NCI-H2029 (cell line): ENCODE results near the gene NEK3.
A peak's percentile ranks its signal among the peaks of the same experiment; 100 is the strongest.
"Not testable (repeated sequence)": the region's sequence is repeated elsewhere in the genome, so short reads cannot be mapped to it uniquely, and the experiment has no call there.

Experiments used
- DNase-seq: peaks from one replicate; lab custom pipeline; 2025; lab: John Stamatoyannopoulos, UW

NEK3 gene

GRCh38 chr13:52169839-52170238 is 10.4 kb upstream of the NEK3 start:
- DNase-seq: no peak

GRCh38 chr13:52165411-52165810 is 6.0 kb upstream of the NEK3 start:
- DNase-seq: no peak

DNA sequence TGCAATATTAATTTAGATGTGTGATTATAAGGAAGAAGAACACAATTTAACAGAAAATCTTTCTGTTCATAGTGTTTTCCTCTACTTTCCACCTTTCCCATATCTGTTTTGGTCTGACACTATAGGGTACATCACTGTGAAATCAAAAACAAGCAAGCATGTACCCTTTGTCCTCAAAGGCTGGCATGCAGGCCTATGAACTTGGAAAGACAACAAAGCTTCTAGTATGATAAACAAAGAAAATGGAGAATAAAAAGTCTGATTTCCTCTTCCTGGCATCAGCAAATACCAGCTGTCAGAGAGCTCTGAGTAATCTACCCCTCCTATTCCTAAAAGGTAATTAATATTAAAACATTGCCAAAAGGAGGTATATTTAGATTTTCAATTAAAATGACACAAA is 5.6 kb upstream of the NEK3 start:
- DNase-seq: no peak

DNA sequence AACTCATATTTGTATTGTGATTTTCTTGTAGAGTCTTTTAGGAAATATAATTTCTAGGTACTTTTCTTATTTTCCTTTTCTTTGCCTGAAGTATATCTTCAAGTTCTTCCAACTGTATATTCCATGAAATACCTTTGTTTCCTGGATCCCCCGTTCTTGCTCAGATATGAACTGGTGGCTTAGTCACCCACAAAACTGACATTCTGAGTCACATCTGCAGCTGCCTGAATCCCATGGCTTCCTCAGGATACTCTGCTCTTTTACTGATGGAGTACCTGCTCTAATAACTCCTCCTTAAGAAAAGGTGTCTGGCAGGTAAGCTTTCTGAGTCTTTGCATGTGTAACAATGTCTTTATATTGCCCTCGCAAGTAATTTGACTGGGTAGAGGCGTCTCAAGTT is 4.5 kb upstream of the NEK3 start:
- DNase-seq: not testable (repeated sequence)

DNA sequence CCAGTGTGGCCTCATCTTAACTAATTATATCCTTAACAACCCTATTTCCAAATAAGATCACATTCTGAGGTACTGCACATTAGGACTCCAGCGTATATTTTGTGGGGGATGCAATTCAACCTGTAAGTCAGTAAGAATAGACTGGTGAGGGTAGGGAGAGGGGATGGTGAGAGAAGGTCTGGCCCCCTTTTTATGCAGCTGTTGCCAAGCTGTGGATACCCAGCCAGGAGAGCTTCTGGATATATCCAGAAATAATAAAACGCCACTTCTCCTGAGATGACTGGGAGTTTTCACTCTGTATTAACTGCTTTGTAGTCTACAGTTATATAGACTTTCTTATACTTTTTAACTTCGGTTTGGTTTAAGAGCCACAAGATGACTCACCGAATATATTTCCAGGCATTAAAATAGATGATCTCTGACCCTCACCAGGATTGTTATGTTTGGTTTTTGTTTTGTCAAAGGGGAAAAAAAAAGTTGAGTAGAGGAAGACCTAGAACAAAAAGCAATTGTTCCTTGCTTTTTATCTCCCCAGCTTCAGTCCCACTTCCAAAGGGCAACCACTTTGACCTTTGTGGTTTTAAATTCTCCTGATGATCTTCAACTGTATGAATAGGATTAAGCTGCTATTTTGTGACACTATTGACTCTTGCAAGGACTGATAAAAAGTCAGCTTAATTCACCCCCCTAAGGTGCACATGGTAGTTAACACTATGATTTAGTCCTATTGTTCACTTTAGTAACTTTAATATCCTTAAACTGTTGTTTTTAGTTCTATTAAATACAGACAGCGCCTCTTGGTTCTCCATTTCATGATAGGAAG is 3.1 kb upstream of the NEK3 start:
- no peak for DNase-seq

DNA sequence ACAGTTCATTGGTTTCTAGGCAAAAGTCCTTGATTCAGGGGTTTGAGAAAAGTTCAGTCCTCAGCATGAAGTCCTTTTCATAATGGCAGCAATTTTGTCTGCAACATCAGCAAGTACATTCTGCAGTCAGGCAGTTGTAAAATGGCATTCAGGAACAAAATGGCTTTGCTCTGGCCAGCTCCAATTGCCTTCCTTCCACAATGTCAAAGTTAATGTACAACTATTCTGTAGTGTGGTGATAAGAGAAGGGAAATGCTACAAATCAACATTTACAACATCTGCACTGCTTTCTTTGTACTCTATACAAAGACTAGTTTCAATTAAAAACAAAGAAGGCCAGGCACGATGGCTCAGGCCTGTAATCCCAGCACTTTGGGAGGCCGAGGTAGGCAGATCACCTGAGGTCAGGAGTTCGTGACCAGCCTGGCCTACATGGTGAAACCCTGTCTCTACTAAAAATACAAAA is 1.8 kb upstream of the NEK3 start:
- no peak for DNase-seq

- DNase-seq: no peak
Measured at GRCh38 chr13:52160506-52160905, 1.1 kb upstream of the NEK3 start.

GRCh38 chr13:52160053-52160452 is 656 bp upstream of the NEK3 start:
- no peak for DNase-seq

GRCh38 chr13:52158629-52159158 is 703 bp downstream of the NEK3 start:
- DNase-seq: no peak

DNA sequence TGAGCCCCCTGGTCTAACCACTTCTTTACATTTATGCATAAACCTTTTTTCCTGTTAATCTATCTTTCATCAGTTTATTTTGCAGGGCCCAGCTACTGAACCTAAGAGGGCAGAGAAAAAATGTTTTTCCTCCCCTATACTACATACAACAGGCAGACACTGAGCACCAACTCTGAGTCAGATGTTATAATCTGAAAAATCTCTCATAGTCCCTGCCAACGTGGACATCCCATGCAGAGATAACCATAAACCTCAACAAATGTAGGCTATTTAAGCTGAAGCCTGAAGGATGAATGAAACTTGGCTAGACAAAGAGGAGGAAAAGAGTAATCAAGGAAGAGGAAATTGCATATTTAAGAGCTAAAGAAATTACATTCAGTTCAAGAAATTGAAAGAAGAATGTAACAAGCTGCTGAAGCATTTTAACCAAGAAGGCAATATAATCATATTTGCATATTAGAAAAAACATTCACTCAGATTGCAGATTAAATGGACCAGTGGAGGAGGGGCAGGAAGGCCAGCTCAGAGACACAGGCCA is 2.6 kb downstream of the NEK3 start:
- no peak for DNase-seq

DNA sequence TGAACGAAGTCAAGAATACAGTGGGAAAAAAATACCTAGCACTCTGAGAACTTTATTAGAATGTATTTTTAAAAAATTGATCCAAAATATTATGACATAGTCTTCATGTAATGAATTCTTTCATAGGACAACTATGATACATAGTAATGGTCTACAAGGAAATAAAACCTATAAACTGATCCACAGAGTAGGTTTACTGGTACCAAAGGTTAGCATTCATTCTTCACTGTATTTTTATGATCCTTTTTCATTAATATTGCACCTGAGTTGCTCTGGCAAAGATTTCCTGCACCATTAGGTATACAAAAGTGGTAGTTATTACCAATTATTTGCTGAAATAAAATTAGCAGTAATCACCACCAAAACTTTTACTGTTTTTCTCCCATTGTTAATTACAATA is 4.2 kb downstream of the NEK3 start:
- no peak for DNase-seq

- no peak for DNase-seq
Measured at GRCh38 chr13:52147225-52147624, 12.2 kb downstream of the NEK3 start.

- DNase-seq: no peak
Measured at GRCh38 chr13:52141299-52141698, 18.1 kb downstream of the NEK3 start.

GRCh38 chr13:52137489-52137888 is 21.9 kb downstream of the NEK3 start:
- no peak for DNase-seq

DNA sequence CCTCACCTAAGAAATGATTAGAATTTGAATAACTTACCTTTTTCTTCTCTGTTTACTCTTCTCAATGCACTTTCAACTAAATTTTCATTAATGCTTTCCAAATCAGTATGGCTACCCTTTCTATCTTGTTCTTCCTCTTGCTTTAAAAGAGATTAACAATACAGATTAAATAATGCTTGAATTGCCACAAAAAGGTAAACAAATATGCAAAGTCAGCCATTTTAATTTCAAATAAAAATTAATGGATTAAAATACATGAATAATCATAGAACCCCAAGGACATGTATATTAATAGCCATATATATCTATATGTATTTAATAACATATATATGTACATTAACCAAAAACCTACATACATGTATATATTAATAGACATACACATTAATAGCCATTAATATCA is 22.6 kb downstream of the NEK3 start:
- DNase-seq: no peak

DNA sequence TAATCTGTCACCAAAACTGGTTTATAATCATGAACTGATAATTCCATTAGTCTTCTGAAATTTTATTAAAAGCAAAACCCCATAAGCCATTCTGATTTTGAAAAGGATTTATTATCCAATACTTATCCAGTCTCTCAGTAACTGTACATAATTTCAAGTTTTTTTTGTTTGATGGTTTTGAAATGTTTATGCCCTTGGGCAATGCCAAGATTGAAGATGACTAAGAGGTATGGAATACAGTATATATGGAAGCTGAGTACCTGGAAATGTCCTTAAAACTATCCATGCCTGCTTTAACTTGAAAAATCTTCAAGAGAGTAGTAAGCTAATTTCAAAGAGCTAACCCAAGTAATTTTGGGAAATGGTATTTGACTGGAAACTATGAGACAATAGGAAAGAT is 28.8 kb downstream of the NEK3 start:
- no peak for DNase-seq

DNA sequence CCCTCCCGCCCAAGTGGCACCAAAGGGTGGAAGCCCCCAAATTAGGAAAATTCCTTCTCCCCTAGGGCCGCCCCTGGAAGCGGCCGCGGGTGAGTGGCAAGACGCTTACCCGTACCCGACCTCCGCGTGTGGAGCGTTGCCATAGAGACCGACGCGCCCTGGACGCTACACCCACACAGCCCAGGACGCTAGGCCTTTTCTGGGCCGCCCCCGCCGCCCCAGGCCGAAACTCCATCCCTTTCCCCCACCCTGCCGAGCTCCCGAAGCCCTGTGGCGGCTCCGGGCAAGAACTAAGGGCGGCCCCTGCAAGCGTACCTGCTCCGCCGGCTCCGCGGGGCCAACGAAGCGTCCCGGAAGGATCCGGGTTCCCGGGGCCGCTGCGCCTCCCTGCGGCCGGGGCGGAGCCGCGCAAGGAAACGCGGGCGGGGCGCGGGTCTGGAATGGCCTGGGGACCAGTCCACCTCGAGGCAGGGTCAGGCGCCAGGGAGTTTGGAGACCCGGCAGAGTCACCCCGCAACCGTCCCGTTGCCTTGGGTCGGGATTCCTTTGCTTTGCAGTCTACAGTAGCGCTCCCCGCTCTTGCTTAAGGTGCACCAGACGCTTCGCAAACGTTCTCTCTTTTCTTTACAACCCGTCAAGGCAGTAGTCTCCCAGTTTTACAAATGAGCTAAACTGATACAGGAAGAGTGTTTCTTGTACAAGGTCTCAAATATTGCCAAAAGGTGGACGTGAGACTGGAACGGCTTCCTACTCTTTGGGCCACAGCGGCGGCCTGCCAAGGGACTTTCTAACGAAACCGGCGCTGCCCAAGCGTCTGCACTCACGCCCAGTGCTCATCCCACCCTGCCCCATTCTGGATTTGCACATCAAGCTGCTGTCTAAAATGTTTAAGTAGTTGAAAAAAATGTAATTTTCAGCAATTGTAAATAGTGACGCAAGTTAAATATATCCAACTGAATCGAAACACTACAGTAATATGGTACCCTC is 30.4 kb downstream of the NEK3 start, which contains the start of gene NEK5:
Gene NEK5, minus strand, starts transcription at position 360 of the 987 bp plus-strand sequence. CDS start 1,591 bp downstream, outside the sequence.
- no peak for DNase-seq

DNA sequence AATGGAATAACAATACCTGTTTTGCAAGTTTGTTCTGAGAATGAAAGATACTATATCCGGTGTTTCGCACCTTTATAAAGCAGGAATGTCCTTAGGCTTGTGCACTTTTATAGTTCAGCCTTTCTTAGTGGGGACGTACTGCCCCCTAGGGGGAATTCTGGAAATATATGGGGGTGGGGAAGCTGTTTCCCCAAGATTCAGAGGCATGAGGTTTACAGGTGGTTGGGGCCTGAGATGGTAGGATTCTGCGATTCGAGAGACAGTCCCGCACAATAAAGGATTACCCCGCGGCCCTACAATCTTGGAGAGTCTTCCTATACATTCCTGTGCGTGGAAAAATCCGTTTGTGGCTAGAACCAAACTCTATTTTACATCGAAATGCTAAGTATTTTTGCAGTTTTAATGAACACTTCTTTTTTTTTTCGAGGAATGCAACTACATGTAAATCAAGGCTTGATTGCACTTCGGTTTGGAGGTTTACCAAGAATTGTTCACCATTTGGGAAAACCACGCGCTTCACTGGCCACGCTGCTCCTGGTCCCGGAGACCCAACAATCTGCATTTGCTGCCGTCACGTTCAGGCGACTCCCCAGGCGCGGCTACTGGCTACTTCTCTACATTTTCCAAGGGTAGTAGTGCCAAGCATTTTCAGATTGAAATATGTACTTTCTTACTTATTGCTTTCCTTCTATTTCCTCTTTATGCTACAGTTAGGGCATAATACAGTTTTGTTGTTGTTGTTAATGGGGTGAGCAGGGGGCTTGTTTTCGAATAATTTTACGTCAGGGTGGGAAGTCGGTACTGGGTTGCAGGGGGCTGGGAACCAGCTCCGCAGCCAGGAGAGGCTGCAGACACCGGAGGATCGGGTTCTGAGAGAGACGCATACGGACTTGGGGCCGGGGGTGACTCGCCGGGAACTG is 31.4 kb downstream of the NEK3 start:
- peak; percentile 8 for DNase-seq

DNA sequence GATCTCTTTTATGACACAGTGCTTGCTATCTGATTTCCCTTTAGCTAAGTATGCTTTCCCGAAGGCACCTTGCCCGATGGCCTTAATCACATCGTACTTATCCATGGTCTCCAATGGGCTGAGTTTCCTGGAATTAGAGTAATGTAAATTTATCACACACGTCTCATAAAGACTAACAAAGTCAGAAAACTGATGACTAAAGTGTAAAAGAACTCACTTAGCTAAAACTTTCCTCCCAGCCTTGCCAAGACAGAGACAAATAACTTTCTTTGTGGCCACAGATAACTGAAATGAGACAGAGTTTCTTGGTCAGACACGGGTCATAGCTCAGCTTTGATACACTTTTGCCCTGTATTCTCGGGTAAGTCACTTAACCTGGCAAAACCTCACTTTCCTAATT is 32.0 kb downstream of the NEK3 start:
- no peak for DNase-seq

DNA sequence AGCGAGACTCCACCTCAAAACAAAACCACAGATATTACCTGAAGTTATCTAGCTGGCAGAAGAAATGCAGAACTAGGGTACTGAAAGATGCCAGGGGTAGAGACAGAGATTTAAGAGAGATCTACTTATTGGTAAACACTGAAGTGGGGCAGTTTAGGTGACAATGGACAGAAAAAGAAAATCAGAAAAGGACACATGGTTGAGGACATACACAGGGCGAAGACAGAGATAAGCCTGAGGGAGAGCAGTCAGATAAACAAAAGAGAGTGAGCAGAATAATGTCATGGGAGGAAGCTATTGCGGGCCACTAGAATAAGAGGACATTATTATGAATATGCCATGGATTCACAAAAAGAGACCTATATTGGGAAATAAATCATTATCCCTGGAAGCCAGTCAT is 33.9 kb downstream of the NEK3 start:
- no peak for DNase-seq

- no peak for DNase-seq
Measured at GRCh38 chr13:52118595-52118994, 40.8 kb downstream of the NEK3 start.
